SU-DHL-6 (cell line): ENCODE results near the gene KLKB1.
"Not testable (repeated sequence)": the region's sequence is repeated elsewhere in the genome, so short reads cannot be mapped to it uniquely, and the experiment has no call there.

Source experiments
- EZH2phosphoT487 ChIP-seq: fragments of 200-600 bp; sonication (generic), shearing (Covaris generic); conservative IDR thresholded peaks from 2 replicates; pipeline ENCODE4 v1.6.1; 2018; ENCODE audit warnings: mild to moderate bottlenecking, antibody characterized with exemption, low read length, moderate library complexity, mixed read lengths
- TF ChIP-seq, protein P1 (sequence below): fragments of 200-600 bp; sonication (generic); IDR thresholded peaks from one replicate; pipeline ENCODE4 v1.5.1; 2017; ENCODE audit warnings: antibody characterized with exemption, mild to moderate bottlenecking, low read length, moderate library complexity; ENCODE audit not compliant: insufficient read depth, poor library complexity, severe bottlenecking

DNA sequence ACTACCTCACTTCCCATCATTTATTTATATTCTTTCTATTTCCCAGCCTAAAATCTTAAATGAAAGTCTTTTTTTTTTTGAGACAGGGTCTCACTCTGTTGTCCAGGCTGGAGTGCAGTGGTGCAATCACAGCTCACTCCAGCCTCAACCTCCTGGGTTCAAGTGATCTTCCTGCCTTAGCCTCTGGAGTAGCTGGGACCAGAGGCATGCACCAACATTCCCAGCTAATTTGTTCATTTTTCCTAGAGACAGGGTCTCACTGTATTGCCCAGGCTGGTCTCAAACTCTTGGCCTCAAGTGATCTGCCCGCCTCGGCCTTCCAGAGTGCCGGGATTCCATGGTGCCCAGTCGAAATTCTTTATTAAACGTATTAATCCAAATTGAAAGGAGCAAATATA lies 46.1 kb downstream of the KLKB1 start:
- TF ChIP-seq EZH2phosphoT487: not testable (repeated sequence)
- TF ChIP-seq, protein P1, sequence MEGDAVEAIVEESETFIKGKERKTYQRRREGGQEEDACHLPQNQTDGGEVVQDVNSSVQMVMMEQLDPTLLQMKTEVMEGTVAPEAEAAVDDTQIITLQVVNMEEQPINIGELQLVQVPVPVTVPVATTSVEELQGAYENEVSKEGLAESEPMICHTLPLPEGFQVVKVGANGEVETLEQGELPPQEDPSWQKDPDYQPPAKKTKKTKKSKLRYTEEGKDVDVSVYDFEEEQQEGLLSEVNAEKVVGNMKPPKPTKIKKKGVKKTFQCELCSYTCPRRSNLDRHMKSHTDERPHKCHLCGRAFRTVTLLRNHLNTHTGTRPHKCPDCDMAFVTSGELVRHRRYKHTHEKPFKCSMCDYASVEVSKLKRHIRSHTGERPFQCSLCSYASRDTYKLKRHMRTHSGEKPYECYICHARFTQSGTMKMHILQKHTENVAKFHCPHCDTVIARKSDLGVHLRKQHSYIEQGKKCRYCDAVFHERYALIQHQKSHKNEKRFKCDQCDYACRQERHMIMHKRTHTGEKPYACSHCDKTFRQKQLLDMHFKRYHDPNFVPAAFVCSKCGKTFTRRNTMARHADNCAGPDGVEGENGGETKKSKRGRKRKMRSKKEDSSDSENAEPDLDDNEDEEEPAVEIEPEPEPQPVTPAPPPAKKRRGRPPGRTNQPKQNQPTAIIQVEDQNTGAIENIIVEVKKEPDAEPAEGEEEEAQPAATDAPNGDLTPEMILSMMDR: not testable (repeated sequence)
